Neural cell (in vitro differentiated cells): ENCODE results near the gene RASSF8. TPM values are rescaled to one million over a fixed set of nuclear protein-coding genes. Genes with fewer than 3 reads are reported as not detected.

Experiments used
- H2AFZ ChIP-seq: fragments of 200-600, 300-800 bp; sonication (generic), shearing (Covaris generic); 2 replicates; pipeline ENCODE4 v1.6.0; 2014; ENCODE audit warnings: low read depth, mild to moderate bottlenecking, antibody characterized with exemption, low read length, moderate library complexity
- H3F3A ChIP-seq: fragments of 200-600 bp; shearing (Covaris generic); 2 replicates; pipeline ENCODE4 v1.6.1; 2016; ENCODE audit warnings: mild to moderate bottlenecking, moderate library complexity, mixed read lengths, antibody characterized with exemption, low read length; ENCODE audit not compliant: insufficient read depth, poor library complexity, severe bottlenecking
- H3K27ac ChIP-seq: fragments of 200-600, 300-800 bp; sonication (generic), shearing (Covaris generic); 2 replicates; pipeline ENCODE4 v1.5.1; 2014; ENCODE audit warnings: mild to moderate bottlenecking, low read length, moderate library complexity
- H3K27me3 ChIP-seq: fragments of 300-800, 200-600 bp; sonication (generic), shearing (Covaris generic); 2 replicates; pipeline ENCODE4 v1.6.0; 2014; ENCODE audit warnings: mild to moderate bottlenecking, low read depth, low read length, moderate library complexity; ENCODE audit not compliant: insufficient read depth
- H3K36me3 ChIP-seq: fragments of 300-800, 200-600 bp; sonication (generic), shearing (Covaris generic); 2 replicates; pipeline ENCODE4 v1.5.1; 2014; ENCODE audit warnings: mild to moderate bottlenecking, antibody characterized with exemption, low read length, moderate library complexity; ENCODE audit not compliant: insufficient read depth
- H3K4me2 ChIP-seq: fragments of 300-800, 200-600 bp; sonication (generic), shearing (Covaris generic); 2 replicates; pipeline ENCODE4 v1.6.0; 2014; ENCODE audit warnings: mild to moderate bottlenecking, low read length
- H3K4me3 ChIP-seq: fragments of 300-800, 200-600 bp; sonication (generic), shearing (Covaris generic); 2 replicates; pipeline ENCODE4 v1.5.1; 2014; ENCODE audit warnings: mild to moderate bottlenecking, low read length, moderate library complexity
- H3K79me2 ChIP-seq: fragments of 200-600 bp; shearing (Covaris generic); replicated peaks from 2 replicates; pipeline ENCODE4 v1.6.0; 2014; ENCODE audit warnings: mild to moderate bottlenecking, low read length, moderate library complexity; ENCODE audit not compliant: insufficient read depth
- H3K9ac ChIP-seq: fragments of 300-800, 200-600 bp; sonication (generic), shearing (Covaris generic); 2 replicates; pipeline ENCODE4 v1.6.1; 2016; ENCODE audit warnings: mild to moderate bottlenecking, low read length, mixed read lengths
- H3K9me2 ChIP-seq: fragments of 200-600 bp; shearing (Covaris generic); 2 replicates; pipeline ENCODE4 v1.6.1; 2016; ENCODE audit warnings: mild to moderate bottlenecking, low read length, mixed read lengths; ENCODE audit not compliant: insufficient read depth
- H3K9me3 ChIP-seq: fragments of 200-600, 300-800 bp; sonication (generic), shearing (Covaris generic); 2 replicates; pipeline ENCODE4 v1.6.1; 2016; ENCODE audit warnings: mild to moderate bottlenecking, mixed run types, low read length, moderate library complexity, mixed read lengths
- H4K20me1 ChIP-seq: fragments of 200-600 bp; shearing (Covaris generic); 2 replicates; pipeline ENCODE4 v1.6.1; 2016; ENCODE audit warnings: mild to moderate bottlenecking, mixed run types; ENCODE audit not compliant: insufficient read depth
- EP300 ChIP-seq: fragments of 450-650 bp; conservative IDR thresholded peaks from 2 replicates; pipeline ENCODE4 v1.6.1; 2014; ENCODE audit warnings: antibody characterized with exemption, mild to moderate bottlenecking, moderate library complexity; ENCODE audit not compliant: poor library complexity, severe bottlenecking
- EZH2 ChIP-seq: fragments of 200-600, 300-800 bp; shearing (Covaris generic), sonication (generic); IDR thresholded peaks from 2 replicates; pipeline ENCODE4 v1.6.1; 2014; ENCODE audit warnings: antibody characterized with exemption, low read length, borderline replicate concordance, mild to moderate bottlenecking; ENCODE audit not compliant: insufficient read depth, poor library complexity, severe bottlenecking
- MXI1 ChIP-seq: fragments of 450-650 bp; conservative IDR thresholded peaks from 2 replicates; pipeline ENCODE4 v1.6.1; 2014; ENCODE audit warnings: antibody characterized with exemption, mild to moderate bottlenecking; ENCODE audit not compliant: poor library complexity, severe bottlenecking
- POLR2AphosphoS5 ChIP-seq: IDR thresholded peaks from 2 replicates; pipeline ENCODE4 v1.6.1; 2012
- RAD21 ChIP-seq: fragments of 450-650 bp; conservative IDR thresholded peaks from 2 replicates; pipeline ENCODE4 v1.6.1; 2014; ENCODE audit warnings: antibody characterized with exemption, mild to moderate bottlenecking, moderate library complexity
- SMC3 ChIP-seq: fragments of 450-650 bp; conservative IDR thresholded peaks from 2 replicates; pipeline ENCODE4 v1.6.1; 2014; ENCODE audit warnings: antibody characterized with exemption, mild to moderate bottlenecking, moderate library complexity; ENCODE audit not compliant: poor library complexity
- TAF1 ChIP-seq: IDR thresholded peaks from 2 replicates; pipeline ENCODE4 v1.6.1; 2012; ENCODE audit warnings: low read depth
- polyA plus RNA-seq: library from polyadenylated mRNA; depleted of rRNA; stranded (reverse); fragments of >200 nt; gene quantifications from 2 replicates; pipeline ENCODE4 v1.2.3, GENCODE V29; 2014
- TF ChIP-seq, protein P1 (sequence below): IDR thresholded peaks from 2 replicates; pipeline ENCODE4 v1.6.1; 2012; ENCODE audit warnings: borderline replicate concordance
- TF ChIP-seq, protein P2 (sequence below): fragments of 450-650 bp; IDR thresholded peaks from 2 replicates; pipeline ENCODE4 v1.5.1; 2014; ENCODE audit warnings: antibody characterized with exemption, mild to moderate bottlenecking, moderate library complexity; ENCODE audit not compliant: poor library complexity, severe bottlenecking

The RASSF8 gene
- polyA plus RNA-seq, 1 donor from 2014 or later = 11.4 TPM

GRCh38 chr12:25983625-25984024 lies 25.1 kb downstream of the RASSF8 start:
- Histone ChIP-seq H3K36me3 (no peaks in the 10 kb centered on the region), H3K79me2 (peaks cover 59% of the 10 kb centered on the region), H3F3A (no peaks in the 10 kb centered on the region), H2AFZ (no peak overlapping the region), H3K9me3 (no peaks in the 10 kb centered on the region), H3K9ac (no peak overlapping the region), H3K9me2 (no peaks in the 10 kb centered on the region), H3K27me3 (no peaks in the 10 kb centered on the region), H3K27ac (no peak overlapping the region), H3K4me3 (no peak overlapping the region), H4K20me1 (no peaks in the 10 kb centered on the region), H3K4me2 (no peak overlapping the region)
- TF ChIP-seq, protein P1, sequence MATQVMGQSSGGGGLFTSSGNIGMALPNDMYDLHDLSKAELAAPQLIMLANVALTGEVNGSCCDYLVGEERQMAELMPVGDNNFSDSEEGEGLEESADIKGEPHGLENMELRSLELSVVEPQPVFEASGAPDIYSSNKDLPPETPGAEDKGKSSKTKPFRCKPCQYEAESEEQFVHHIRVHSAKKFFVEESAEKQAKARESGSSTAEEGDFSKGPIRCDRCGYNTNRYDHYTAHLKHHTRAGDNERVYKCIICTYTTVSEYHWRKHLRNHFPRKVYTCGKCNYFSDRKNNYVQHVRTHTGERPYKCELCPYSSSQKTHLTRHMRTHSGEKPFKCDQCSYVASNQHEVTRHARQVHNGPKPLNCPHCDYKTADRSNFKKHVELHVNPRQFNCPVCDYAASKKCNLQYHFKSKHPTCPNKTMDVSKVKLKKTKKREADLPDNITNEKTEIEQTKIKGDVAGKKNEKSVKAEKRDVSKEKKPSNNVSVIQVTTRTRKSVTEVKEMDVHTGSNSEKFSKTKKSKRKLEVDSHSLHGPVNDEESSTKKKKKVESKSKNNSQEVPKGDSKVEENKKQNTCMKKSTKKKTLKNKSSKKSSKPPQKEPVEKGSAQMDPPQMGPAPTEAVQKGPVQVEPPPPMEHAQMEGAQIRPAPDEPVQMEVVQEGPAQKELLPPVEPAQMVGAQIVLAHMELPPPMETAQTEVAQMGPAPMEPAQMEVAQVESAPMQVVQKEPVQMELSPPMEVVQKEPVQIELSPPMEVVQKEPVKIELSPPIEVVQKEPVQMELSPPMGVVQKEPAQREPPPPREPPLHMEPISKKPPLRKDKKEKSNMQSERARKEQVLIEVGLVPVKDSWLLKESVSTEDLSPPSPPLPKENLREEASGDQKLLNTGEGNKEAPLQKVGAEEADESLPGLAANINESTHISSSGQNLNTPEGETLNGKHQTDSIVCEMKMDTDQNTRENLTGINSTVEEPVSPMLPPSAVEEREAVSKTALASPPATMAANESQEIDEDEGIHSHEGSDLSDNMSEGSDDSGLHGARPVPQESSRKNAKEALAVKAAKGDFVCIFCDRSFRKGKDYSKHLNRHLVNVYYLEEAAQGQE = no peak

GRCh38 chr12:25984759-25985158 lies 26.3 kb downstream of the RASSF8 start:
- Histone ChIP-seq H4K20me1 (no peaks in the 10 kb centered on the region), H3K4me2 (no peak overlapping the region), H3K9me3 (no peaks in the 10 kb centered on the region), H2AFZ (no peak overlapping the region), H3K4me3 (no peak overlapping the region), H3K36me3 (no peaks in the 10 kb centered on the region), H3K79me2 (peaks cover 54% of the 10 kb centered on the region), H3K27ac (no peak overlapping the region), H3K9me2 (no peaks in the 10 kb centered on the region), H3K9ac (no peak overlapping the region), H3K27me3 (no peaks in the 10 kb centered on the region), H3F3A (no peaks in the 10 kb centered on the region)
- TF ChIP-seq POLR2AphosphoS5 (no peak), TAF1 (no peak), EZH2 (no peak), SMC3 (no peak), RAD21 (no peak), EP300 (no peak), MXI1 (no peak)
- TF ChIP-seq, protein P2, sequence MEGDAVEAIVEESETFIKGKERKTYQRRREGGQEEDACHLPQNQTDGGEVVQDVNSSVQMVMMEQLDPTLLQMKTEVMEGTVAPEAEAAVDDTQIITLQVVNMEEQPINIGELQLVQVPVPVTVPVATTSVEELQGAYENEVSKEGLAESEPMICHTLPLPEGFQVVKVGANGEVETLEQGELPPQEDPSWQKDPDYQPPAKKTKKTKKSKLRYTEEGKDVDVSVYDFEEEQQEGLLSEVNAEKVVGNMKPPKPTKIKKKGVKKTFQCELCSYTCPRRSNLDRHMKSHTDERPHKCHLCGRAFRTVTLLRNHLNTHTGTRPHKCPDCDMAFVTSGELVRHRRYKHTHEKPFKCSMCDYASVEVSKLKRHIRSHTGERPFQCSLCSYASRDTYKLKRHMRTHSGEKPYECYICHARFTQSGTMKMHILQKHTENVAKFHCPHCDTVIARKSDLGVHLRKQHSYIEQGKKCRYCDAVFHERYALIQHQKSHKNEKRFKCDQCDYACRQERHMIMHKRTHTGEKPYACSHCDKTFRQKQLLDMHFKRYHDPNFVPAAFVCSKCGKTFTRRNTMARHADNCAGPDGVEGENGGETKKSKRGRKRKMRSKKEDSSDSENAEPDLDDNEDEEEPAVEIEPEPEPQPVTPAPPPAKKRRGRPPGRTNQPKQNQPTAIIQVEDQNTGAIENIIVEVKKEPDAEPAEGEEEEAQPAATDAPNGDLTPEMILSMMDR = no peak
- TF ChIP-seq, protein P1 = no peak
